HL-60 (cell line): ENCODE data around the gene RXFP4.

Source experiments
- DNase-seq, 2 experiments: peaks; one replicate each; pipeline ENCODE4 v3.0.0-alpha.2; 2010 to 2020; ENCODE audit warnings: low read depth in 1 of 2, low spot score in 1 of 2
- H3K27ac ChIP-seq: fragments of 250-450 bp; sonication (Bioruptor Pico); replicated peaks from 2 replicates; pipeline ENCODE4 v1.5.1; 2020; ENCODE audit warnings: mild to moderate bottlenecking, moderate library complexity
- H3K27me3 ChIP-seq: fragments of 250-450 bp; sonication (Bioruptor Pico); 2 replicates; pipeline ENCODE4 v1.5.1; 2021; ENCODE audit warnings: mild to moderate bottlenecking, moderate library complexity; ENCODE audit not compliant: insufficient read depth, poor library complexity, severe bottlenecking
- H3K4me3 ChIP-seq: replicated peaks from 2 replicates; pipeline ENCODE4 v1.5.1; 2011; ENCODE audit warnings: mild to moderate bottlenecking, control low read depth, low read length; ENCODE audit not compliant: insufficient read depth
- GABPA ChIP-seq: IDR thresholded peaks from 2 replicates; pipeline ENCODE4 v1.6.1; 2012; ENCODE audit warnings: low read depth
- POLR2AphosphoS5 ChIP-seq: IDR thresholded peaks from 2 replicates; pipeline ENCODE4 v1.6.1; 2012; ENCODE audit warnings: low read depth
- SPI1 ChIP-seq: IDR thresholded peaks from 2 replicates; pipeline ENCODE4 v1.6.1; 2012; ENCODE audit warnings: low read depth, mild to moderate bottlenecking, borderline replicate concordance
- TF ChIP-seq, protein P1 (sequence below): IDR thresholded peaks from 2 replicates; pipeline ENCODE4 v1.6.1; 2012; ENCODE audit warnings: low read depth; ENCODE audit not compliant: insufficient replicate concordance
- TF ChIP-seq, protein P2 (sequence below): IDR thresholded peaks from one replicate; pipeline ENCODE4 v1.5.1; 2011; ENCODE audit warnings: low read length, control low read depth, inconsistent platforms; ENCODE audit not compliant: insufficient read depth

The RXFP4 gene

DNA sequence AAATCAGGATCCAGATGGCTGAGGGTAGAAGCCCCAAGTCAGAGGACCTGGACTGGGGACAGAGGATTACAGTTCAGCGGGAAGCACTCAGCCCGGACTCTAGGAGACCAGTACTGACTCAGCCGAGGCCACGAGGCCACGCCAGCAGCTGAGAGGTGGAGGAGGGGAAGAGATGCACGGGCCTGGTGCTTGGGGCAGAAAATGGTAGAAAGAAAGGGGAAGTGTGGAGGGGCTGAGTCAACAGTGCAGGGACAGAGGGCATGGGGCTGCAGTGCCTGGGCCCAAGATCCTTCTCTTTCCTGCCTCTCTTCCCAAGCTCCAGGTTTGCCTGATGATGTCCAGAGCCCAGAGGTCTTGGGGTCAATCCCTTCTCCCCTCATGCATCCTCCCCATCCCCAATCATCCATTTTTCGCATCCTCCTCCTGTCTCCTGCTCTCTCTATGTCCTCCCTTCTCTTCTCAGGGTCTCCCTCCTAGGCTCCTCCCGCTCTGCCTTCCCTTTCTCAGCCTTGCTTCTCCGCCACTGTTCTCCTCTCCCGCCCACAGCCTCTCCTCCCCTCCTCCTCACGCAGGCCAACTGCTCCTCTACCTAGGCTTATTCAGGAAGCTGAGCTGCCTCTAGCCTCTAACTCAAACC, 29.2 kb downstream of the RXFP4 start:
- TF ChIP-seq, protein P1, sequence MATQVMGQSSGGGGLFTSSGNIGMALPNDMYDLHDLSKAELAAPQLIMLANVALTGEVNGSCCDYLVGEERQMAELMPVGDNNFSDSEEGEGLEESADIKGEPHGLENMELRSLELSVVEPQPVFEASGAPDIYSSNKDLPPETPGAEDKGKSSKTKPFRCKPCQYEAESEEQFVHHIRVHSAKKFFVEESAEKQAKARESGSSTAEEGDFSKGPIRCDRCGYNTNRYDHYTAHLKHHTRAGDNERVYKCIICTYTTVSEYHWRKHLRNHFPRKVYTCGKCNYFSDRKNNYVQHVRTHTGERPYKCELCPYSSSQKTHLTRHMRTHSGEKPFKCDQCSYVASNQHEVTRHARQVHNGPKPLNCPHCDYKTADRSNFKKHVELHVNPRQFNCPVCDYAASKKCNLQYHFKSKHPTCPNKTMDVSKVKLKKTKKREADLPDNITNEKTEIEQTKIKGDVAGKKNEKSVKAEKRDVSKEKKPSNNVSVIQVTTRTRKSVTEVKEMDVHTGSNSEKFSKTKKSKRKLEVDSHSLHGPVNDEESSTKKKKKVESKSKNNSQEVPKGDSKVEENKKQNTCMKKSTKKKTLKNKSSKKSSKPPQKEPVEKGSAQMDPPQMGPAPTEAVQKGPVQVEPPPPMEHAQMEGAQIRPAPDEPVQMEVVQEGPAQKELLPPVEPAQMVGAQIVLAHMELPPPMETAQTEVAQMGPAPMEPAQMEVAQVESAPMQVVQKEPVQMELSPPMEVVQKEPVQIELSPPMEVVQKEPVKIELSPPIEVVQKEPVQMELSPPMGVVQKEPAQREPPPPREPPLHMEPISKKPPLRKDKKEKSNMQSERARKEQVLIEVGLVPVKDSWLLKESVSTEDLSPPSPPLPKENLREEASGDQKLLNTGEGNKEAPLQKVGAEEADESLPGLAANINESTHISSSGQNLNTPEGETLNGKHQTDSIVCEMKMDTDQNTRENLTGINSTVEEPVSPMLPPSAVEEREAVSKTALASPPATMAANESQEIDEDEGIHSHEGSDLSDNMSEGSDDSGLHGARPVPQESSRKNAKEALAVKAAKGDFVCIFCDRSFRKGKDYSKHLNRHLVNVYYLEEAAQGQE, result no peak
- TF ChIP-seq POLR2AphosphoS5 (peak; percentile 90), SPI1 (peak; percentile 99)

GRCh38 chr1:155971910-155972809, 30.7 kb downstream of the RXFP4 start:
- no peaks in the 10 kb centered on the region for H3K27me3 ChIP-seq
- peak overlapping the region; percentile 76 for H3K27ac ChIP-seq
- DNase-seq, result no peak
- no peak overlapping the region for H3K4me3 ChIP-seq
- no peak for TF ChIP-seq GABPA
- 0 out of 2 replicates have a peak, but pooled peaks have one; percentile 39 for TF ChIP-seq POLR2AphosphoS5

More for the DNA sequence above, 29.2 kb downstream of the RXFP4 start:
- peak; percentile 81 to 96 for DNase-seq
- Histone ChIP-seq H3K27ac (peak overlapping the region; percentile 76), H3K27me3 (no peaks in the 10 kb centered on the region), H3K4me3 (no peak overlapping the region)

GRCh38 chr1:155973723-155974122, 32.3 kb downstream of the RXFP4 start:
- Histone ChIP-seq H3K27me3 (no peaks in the 10 kb centered on the region), H3K4me3 (no peak overlapping the region), H3K27ac (peak overlapping the region; percentile 100)
- no peak for TF ChIP-seq GABPA
- no peak for TF ChIP-seq POLR2AphosphoS5
- TF ChIP-seq, protein P1, result no peak
- TF ChIP-seq, protein P2, sequence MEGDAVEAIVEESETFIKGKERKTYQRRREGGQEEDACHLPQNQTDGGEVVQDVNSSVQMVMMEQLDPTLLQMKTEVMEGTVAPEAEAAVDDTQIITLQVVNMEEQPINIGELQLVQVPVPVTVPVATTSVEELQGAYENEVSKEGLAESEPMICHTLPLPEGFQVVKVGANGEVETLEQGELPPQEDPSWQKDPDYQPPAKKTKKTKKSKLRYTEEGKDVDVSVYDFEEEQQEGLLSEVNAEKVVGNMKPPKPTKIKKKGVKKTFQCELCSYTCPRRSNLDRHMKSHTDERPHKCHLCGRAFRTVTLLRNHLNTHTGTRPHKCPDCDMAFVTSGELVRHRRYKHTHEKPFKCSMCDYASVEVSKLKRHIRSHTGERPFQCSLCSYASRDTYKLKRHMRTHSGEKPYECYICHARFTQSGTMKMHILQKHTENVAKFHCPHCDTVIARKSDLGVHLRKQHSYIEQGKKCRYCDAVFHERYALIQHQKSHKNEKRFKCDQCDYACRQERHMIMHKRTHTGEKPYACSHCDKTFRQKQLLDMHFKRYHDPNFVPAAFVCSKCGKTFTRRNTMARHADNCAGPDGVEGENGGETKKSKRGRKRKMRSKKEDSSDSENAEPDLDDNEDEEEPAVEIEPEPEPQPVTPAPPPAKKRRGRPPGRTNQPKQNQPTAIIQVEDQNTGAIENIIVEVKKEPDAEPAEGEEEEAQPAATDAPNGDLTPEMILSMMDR, result no peak
- TF ChIP-seq SPI1, result no peak
- DNase-seq, result no peak

DNA sequence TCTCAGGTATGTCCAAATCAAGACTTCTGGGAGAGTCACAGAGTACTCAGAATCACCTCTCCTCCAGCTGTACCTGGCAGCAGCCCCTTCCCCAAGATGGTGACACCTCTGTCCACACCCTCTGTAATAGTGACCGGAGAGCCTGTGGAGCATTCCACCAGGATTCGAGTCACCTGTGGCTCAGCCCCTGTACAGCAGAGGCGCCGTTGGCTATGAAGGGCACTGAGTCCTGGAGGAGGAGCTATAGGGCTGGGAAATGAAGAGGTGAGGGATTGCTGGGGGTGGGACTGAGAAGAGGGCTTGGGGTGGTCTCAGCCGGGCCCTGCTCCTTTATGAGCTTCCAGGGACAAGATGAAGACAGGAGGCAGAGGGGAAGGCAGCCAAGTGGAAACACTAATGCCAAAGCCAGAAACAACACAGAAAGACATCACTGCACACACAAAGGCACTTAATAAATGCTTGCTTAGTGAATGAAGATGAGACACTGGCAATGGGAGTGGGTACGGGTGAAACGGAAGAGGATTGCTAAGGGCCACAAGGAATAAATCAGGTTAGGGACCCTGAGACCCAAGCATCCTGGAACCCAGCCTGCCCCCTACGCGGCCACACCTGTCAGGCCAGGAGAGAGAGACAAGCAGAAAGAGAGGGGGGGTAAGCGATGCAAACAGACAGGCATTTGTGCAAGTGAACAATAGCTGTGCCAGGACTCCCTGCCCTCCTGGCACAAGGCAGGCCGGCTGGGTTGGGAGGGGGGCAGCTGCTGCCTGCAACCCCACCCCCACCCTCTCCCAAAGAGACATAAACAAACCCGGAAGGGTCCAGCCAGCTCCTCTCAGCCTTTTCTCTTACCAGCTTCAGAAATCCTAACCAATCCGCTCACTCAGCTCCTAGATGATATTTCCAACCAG, 33.0 kb downstream of the RXFP4 start:
- DNase-seq, result no peak
- Histone ChIP-seq H3K27ac (peak overlapping the region; percentile 100), H3K27me3 (no peaks in the 10 kb centered on the region), H3K4me3 (peak overlapping the region; percentile 84)
- TF ChIP-seq POLR2AphosphoS5, result 0 out of 2 replicates have a peak, but pooled peaks have one; percentile 25
- TF ChIP-seq, protein P2, result no peak
